Measurements from ENCODE around the gene ZNF502. TPM values are rescaled to one million over a fixed set of nuclear protein-coding genes. Genes with fewer than 3 reads are reported as not detected.

The ZNF502 gene
- total RNA-seq, 2 donors from 2014 or later = 2.3 to 3.1 TPM

GRCh38 chr3:44761424-44762169 lies 49.1 kb downstream of the ZNF502 start, which contains the start of the genes KIAA1143 and KIF15:
Gene KIAA1143, minus strand, starts transcription at chr3:44761619. Its CDS starts 17 bp downstream, at chr3:44761602.
Gene KIF15, plus strand, starts transcription at chr3:44761794. Its CDS starts 72 bp downstream, at chr3:44761866.
- Histone ChIP-seq H3K27ac (peak within 1 kb of the TSS; percentile 63 to 89), H3K4me1 (peaks cover 0 to 15% of the 10 kb centered on the region in 2 donors), H3K9me3 (peaks cover 0 to 5% of the 10 kb centered on the region in 2 donors), H3K36me3 (peaks cover 4% of the 10 kb centered on the region), H3K27me3 (no peaks in the 10 kb centered on the region), H3K4me3 (peak within 1 kb of the TSS; percentile 86 to 94)
- peak; percentile 97 for DNase-seq (ENCODE audit: low spot score)
- TF ChIP-seq, protein P1, sequence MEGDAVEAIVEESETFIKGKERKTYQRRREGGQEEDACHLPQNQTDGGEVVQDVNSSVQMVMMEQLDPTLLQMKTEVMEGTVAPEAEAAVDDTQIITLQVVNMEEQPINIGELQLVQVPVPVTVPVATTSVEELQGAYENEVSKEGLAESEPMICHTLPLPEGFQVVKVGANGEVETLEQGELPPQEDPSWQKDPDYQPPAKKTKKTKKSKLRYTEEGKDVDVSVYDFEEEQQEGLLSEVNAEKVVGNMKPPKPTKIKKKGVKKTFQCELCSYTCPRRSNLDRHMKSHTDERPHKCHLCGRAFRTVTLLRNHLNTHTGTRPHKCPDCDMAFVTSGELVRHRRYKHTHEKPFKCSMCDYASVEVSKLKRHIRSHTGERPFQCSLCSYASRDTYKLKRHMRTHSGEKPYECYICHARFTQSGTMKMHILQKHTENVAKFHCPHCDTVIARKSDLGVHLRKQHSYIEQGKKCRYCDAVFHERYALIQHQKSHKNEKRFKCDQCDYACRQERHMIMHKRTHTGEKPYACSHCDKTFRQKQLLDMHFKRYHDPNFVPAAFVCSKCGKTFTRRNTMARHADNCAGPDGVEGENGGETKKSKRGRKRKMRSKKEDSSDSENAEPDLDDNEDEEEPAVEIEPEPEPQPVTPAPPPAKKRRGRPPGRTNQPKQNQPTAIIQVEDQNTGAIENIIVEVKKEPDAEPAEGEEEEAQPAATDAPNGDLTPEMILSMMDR (IDR thresholded peaks at IDR 0.05) = no peak

DNA sequence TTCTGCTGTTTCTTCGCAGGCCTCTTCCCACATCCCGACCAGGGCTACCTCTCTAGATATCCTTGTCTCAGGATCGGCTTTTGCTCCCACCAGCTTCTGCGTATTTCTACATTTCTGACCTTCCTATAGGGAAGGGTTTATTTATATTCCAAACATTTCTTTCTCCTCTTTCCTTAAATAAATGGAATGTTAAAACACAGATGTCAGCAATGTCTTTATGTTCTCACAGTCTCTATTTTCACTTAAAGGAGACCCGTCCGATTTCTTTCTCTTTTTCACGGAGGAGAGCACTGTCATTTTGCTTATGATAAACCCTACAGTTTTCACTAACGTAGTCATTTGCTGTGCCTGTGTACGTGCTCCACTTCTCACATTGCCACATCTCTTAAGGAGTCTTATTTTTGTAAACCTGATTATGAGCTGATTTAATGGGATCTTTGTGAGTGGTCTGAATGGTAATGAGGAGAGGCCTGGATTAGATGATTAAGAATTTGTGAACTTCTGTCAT lies 49.8 kb downstream of the ZNF502 start:
- Histone ChIP-seq H3K4me1 (peaks cover 0 to 15% of the 10 kb centered on the region in 2 donors), H3K9me3 (peaks cover 0 to 5% of the 10 kb centered on the region in 2 donors), H3K36me3 (peaks cover 4% of the 10 kb centered on the region), H3K27me3 (no peaks in the 10 kb centered on the region), H3K27ac (no peak overlapping the region), H3K4me3 (peak overlapping the region; percentile 86 to 94)
- TF ChIP-seq, protein P1 (IDR thresholded peaks at IDR 0.05) = no peak
- DNase-seq (ENCODE audit: low spot score) = no peak

DNA sequence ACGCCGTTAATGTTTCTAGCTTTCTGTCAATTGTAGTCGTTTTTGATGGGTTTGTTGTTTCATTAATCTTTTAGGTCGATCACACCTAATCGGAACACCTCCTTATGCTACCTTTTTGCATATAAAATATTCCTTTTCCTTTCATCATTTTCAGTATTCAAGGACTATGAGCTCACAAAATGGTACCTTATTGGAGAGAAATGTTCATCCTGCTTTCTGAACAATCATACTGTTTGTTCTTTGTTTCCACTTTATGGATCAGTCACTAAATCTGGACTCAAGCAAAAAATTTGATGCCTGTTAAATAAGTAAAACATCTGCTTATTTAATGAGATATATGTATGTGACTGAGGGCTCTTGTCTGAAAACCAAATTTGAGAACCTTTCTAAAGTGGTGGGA lies 50.2 kb downstream of the ZNF502 start:
- TF ChIP-seq, protein P1 (IDR thresholded peaks at IDR 0.05) = no peak

DNA sequence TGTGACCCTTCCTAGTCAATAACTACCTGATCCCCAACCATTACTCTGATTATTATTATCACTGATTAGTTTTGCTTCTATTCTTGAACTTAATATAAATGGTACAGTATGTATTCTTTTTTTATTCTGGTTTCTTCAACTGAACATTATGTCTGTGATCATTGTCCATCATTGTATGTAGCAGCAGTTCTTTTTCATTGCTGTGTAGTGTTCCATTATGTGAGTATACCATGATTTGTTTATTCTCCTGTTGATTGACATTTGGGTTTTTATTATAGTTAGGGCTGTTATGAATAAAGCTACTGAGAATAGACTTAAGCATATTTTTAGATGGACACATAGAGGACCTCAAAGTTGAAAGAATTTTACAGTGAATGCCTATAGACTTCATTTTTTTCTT lies 51.8 kb downstream of the ZNF502 start:
- Histone ChIP-seq H3K4me1 (peaks cover 0 to 15% of the 10 kb centered on the region in 2 donors), H3K9me3 (peaks cover 0 to 3% of the 10 kb centered on the region in 2 donors), H3K4me3 (no peak overlapping the region), H3K27me3 (no peaks in the 10 kb centered on the region), H3K36me3 (no peaks in the 10 kb centered on the region), H3K27ac (no peak overlapping the region)
- no peak for DNase-seq (ENCODE audit: low spot score)
- TF ChIP-seq, protein P1 (IDR thresholded peaks at IDR 0.05) = no peak

More for the DNA sequence above, 50.2 kb downstream of the ZNF502 start:
- Histone ChIP-seq H3K9me3 (peaks cover 0 to 5% of the 10 kb centered on the region in 2 donors), H3K4me3 (no peak overlapping the region), H3K4me1 (peaks cover 0 to 15% of the 10 kb centered on the region in 2 donors), H3K27ac (no peak overlapping the region), H3K36me3 (peaks cover 4% of the 10 kb centered on the region), H3K27me3 (no peaks in the 10 kb centered on the region)
- no peak for DNase-seq (ENCODE audit: low spot score)

- TF ChIP-seq, protein P1 (IDR thresholded peaks at IDR 0.05) = no peak
- H3K9me3 ChIP-seq = peaks cover 0 to 19% of the 10 kb centered on the region in 2 donors
- H3K4me1 ChIP-seq = no peaks in the 10 kb centered on the region
- DNase-seq (ENCODE audit: low spot score) = no peak
- H3K27ac ChIP-seq = no peak overlapping the region
- H3K36me3 ChIP-seq = no peaks in the 10 kb centered on the region
- no peaks in the 10 kb centered on the region for H3K27me3 ChIP-seq
- no peak overlapping the region for H3K4me3 ChIP-seq
Observed at GRCh38 chr3:44771424-44772098, 59.1 kb downstream of the ZNF502 start.

Measured in right atrium auricular region (tissue), 2 donors.